Stimulated activated CD4-positive, alpha-beta T cell treated with anti-CD3 and anti-CD28 coated beads, Interleukin-12 subunit alpha, Interleukin-12 subunit beta, amount 100 ng/mL, for 4 hours (primary cell): Measurements from ENCODE around the gene CREBBP.

Source experiments
- DNase-seq: peaks from one replicate; pipeline ENCODE4 v3.0.0-alpha.2; 2020

Gene CREBBP

DNA sequence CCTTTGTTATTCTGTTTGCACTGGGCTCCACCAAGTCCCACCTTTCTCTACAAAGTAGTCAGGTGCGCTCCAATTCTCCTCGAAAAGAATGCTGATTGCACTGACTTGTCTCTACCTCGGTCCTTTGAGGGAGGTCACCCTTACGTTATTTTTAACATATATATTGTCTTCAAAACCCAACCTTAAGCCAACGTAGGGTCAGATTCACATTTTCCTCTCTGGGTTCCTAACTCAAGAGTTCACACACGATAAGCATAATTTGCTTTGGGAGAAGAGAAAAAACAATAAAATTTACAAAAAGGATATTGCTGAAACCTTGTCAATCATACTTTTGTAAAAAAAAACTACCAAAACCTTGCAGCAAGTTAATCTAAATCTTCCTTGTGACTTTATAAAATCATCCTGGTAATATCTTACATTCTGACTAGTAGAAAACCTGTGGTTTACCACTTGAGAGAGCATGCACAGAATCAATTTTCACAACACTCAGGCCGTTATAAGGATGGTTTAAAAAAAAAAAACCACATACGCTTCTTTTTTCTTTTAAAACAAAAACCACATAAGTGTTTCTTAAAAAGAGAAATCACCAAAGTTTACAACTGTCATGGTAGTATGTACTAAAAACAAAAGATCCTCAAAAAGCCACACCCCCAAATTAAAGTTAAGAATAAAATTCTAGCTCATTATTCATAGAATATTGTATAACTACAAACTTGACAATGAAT lies 91.0 kb downstream of the CREBBP start:
- no peak for DNase-seq

DNA sequence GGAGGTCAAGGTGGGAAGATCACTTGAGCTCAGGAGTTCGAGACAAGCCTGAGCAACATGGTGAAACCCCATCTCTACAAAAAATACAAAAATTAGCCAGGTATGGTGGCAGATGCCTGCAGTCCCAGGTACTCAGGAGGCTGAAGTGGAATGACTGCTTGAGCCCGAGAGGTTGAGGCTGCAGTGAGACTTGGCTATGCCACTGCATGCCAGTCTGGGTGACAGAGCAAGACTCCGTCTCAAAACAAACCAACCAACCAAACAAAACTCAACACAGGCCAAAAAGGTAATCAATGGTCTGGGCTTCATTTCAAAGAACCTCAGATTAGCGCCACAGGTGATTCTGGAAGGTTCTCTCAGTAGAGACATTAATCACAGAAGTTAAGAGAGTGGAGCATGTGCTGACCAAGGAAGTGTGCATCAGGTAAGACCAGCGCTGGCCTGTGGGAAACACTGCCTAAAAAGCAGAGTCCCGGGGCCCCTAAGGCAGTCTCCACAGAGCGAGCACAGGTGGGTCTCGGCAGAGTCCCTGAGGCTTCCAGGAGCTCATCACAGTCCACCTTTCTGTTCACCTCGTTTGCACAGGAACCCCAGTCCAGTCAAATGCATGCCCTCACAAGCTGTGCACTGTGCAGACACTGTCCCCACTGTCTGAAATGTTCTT lies 91.7 kb downstream of the CREBBP start:
- no peak for DNase-seq

DNA sequence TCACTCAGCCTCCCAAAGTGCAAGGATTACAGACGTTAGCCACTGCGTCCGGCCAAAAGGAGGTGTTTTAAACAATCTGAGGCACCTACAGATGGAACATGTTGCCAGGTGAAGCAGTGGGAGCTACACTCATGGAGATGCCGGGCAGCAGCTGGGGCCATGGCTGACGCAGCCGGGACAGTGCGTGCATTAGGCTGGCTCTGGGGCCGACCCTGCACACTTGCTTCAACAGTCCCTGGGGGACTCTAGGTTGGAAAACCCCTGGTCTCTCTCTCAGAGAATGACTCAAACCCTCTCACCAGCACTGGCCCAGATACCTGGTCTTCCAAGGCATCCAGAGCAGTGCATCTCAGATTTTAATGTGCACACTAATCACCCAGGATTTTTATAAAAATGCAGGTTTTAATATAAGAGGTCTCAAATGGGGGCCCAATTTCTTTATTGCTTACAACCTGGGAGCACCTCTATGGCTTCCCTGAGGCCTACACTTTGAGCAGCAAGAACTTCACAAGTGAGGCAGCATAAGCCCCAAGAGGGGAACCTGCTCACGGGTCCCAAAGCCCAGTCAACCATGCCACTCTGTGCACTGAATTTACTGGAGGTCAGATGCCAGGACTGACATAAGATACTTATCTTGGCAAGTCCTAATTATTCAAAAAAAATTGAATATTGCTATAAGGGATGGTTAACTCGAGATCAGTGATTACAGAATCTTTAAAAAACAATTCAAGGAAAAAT lies 92.4 kb downstream of the CREBBP start:
- no peak for DNase-seq

GRCh38 chr16:3785413-3785812 lies 95.1 kb downstream of the CREBBP start:
- no peak for DNase-seq

- no peak for DNase-seq
Measured at GRCh38 chr16:3783516-3783915, 97.0 kb downstream of the CREBBP start.

DNA sequence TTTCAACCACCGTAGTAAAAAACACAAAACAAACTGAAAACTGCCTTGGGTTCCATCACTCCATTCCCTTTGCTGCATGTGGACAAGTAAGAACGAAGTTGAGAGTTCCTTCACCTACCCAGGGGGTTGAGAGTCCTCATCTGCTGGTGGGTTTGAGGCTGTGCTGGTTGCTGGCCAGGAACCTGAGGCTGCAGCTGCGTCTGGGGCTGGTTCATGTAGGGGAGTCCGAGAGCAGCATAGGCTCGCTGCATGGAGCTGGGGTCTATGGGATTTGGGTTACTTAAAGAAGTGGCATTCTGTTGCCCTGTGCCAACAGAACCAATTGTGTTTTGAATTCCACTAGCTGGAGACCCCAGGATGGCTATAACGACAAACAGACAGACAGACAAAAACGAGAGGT lies 97.9 kb downstream of the CREBBP start:
- DNase-seq: no peak

DNA sequence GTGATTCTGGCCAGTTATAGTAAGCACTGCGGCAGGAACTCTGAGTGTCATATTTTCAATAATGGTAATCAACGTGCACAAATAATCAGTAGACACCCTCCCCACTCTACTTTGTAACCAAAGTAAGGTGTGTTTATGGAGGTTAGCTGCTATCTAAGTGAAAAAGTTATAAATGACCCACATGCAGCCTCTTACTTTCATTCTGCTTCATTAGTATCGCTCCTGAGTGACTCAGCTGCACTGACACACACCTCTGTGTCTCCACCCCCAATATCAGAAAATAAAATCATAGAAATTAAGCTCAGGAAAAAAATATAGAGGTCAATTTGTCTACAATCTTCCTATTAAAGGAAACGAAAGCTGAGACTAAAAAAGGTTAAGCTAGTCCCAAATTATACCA lies 99.1 kb downstream of the CREBBP start:
- no peak for DNase-seq

DNA sequence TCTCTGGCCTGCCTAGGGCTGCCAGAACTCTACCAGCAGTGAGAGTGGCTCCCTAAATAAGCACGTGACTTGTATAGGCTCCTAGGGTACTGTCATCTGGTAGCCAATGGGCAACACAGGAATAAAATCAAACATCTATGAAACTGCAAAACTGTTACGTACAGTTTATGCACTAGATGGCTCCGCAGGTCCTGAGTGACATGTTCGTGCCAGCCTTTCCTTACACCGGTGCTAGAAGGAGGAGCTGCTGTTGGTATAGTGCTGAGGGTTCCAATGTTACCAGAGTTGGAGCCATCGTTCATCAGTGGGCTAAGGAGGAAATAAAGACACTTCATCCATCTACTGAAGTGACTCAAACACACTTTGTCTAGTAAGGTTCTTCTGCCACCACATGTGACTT lies 99.9 kb downstream of the CREBBP start:
- DNase-seq: no peak

GRCh38 chr16:3776316-3776715 lies 104.2 kb downstream of the CREBBP start:
- DNase-seq: no peak

GRCh38 chr16:3774819-3775218 lies 105.7 kb downstream of the CREBBP start:
- DNase-seq: no peak

DNA sequence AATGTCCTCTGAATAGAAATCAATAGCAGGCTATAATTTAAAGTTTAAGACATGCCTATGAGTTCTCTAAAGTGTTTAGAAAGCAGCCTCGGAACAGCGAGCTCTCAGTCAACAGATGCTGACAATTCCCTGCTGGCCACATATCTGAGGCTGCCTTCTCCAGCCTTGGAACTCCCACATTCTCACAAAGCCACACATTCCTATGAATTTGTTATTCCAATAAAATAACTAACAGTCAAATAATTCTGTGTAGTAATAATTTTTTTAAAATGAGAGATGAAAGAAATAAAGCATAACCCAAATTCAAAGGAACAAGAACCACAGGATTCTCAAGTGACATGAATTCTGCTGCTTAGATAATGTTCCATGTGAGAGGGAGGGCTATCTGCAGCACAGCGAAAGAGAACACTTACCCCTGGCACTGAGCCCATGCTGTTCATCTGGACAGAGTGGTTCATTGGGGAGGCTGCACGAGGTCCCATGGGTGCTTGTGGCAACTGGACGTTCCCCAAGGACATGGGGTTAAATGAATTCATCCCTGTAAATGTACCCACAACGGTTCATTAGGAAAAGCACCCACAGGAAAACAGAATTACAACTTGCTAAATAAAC lies 106.3 kb downstream of the CREBBP start:
- DNase-seq: no peak

DNA sequence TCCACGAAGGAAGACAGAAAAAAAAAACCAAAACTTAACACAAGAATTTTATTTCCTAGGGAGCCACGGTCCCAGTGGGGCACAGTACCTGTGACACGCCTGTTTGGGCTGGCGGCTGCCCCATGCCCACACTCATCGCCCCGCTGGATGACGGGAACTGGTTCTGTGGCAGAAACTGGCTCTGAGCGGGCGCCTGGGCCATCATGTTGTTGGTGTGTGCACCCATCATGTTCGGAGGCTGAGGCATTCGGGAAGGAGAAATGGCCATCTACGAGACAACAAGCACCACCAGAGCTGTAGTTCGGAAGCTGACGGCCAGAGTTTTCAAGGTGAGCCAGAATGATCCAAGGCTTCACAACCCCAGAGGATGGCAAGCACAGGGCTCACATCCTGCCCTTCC lies 106.8 kb downstream of the CREBBP start:
- DNase-seq: no peak

DNA sequence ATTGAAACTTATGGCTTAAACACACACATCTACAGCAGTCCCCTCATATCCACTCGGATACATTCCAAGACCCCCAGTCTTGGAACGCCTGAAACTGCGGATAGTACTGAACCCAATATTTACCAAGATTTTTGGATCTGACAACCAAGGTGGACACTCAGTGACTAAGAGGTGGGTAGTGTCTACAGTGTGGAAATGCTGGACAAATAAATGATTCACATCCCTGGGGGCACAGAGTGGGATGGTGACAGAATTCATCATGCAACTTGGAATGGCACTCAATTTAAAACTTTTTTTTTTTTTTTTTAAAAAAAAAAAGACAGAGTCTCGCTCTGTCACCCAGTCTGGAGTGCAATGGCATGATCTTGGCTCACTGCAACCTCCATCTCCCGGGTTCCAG lies 109.0 kb downstream of the CREBBP start:
- DNase-seq: no peak

GRCh38 chr16:3770530-3770929 lies 110.0 kb downstream of the CREBBP start:
- DNase-seq: no peak

DNA sequence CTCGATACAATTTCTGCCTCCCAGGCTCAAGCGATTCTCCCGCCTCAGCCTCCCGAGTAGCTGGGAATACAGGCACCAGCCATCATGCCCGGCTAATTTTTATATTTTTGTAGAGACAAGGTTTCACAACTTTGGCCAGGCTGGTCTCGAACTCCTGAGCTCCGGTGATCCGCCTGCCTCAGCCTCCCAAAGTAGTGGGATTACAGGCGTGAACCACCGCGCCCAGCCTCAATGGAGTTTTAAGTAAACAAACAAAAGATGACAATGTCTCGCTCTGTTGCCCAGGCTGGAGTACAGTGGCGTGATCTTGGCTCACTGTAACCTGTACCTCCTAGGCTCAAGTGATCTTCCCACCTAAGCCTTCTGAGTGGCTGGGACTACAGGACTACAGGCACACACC lies 110.6 kb downstream of the CREBBP start:
- no peak for DNase-seq

- no peak for DNase-seq
Measured at GRCh38 chr16:3769013-3769412, 111.5 kb downstream of the CREBBP start.

- DNase-seq: no peak
Measured at GRCh38 chr16:3767333-3767986, 113.1 kb downstream of the CREBBP start.

DNA sequence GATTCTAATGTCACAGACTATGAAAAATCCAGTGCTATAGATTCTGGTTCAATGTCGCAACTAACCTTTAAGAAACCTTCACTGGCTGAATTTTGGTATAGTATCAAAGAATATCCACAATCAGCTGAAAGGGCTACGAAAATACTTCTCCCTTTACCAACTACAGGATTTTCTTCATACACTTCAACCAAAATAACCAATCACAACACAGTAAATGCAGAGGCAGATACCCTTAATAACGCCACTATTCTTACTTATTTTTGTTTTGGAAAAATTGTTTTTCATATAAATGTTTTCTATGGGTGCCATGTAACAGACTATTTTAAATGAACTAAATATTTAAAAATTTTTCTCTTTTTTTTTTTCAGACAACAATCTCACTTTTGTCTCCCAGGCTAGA lies 114.3 kb downstream of the CREBBP start:
- no peak for DNase-seq

DNA sequence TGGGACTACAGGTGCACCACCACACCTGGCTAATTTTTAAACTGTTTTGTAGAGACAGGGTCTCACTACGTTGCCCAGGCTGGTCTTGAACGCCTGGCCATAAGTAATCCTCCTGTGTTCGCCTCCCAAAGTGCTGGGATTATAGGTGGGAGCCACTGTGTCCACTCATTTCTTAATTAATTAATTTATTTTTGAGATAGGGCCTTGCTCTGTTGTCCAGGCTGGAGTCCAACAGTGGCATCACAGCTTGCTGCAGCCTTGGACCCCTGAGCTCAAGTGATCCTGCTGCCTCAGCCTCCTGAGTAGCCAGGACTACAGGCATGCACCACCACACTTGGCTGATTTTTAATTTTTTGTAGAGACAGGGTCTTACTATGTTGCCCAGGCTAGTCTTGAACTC lies 116.1 kb downstream of the CREBBP start:
- no peak for DNase-seq

DNA sequence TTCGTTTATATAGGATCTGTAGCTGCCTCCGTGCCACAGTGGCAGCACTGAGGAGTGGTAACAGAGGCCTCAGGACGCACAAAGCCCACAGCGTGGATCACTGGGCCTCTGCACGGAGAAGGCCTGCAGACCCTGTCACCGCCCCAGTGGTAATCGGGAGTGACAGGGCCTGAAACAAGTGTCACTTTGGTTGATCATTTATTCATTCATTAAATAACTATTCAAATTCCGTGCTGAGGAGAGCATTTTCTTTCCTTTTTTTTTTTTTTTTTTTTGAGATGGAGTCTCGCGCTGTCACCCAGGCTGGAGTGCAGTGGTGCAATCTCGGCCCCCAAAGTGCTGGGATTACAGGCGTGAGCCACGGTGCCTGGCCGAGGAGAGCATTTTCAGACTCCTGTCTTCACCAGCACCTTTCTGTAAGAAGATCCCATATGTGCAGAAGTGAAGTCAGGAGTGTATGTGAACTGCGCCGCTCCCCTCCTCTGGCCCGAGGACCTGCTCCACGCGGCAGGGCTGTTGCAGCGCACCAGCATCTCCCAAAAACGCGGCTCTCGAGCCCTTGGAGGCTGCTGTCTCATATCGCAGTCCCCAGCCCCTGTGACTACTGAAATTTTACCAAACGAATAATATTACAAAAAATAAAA lies 118.3 kb downstream of the CREBBP start:
- no peak for DNase-seq

DNA sequence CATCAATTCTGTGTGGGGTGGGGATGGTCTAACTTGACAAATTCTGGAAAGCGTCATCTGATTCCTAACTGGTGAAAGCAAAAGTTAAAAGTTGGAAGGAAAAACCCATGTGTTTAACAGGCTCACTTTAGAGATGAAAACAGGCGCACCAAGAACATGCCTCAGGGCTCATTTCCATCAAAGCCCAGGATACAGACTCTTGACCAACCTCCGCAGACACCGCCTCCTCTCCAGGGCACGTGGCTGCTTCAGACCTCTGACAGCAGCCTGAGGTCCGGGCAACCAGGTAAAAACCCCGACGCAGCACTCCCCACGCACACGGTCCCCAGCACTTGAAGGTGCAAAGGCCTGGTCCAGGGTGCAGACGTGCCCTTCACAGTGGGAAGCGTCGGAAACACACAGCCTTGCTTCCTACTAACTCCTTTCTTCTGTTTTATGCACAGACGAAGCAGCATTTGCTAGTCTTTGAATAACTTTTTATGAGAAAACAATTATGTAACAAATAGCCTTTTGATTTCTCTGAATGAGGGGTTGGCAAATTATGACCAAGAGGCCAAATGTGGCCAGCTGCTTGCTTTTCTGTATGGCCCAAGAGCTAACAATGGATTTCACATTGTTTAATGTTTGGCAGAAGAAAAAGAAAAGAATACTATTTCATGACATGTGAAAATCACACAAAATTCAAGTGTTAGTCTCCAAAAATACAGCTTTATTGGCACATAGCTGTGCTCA lies 119.0 kb downstream of the CREBBP start:
- no peak for DNase-seq

DNA sequence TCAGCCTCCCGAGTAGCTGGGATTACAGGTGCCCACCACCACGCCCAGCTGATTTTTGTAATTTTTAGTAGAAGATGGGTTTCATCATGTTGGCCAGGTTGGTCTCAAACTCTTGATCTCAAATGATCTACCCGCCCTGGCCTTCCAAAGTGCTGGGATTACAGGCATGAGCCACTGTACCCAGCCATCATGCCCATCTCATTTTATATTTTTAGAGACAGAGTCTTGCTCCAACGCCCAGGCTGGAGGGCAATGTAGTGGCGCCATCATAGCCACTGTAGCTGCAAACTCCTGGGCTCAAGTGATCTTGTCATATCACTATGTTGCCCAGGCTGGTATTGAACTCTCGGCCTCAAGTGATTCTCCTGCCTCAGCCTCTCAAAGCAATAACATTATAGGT lies 120.0 kb downstream of the CREBBP start:
- no peak for DNase-seq
